Heart left ventricle (tissue), 13 donors: Measurements from ENCODE around the gene SND1.

Source experiments
- CTCF ChIP-seq, 12 donors: fragments of 200-600 bp; sonication (generic) in 4 of 12; IDR thresholded peaks; one replicate each; pipeline versions ENCODE4 v1.5.0 to v1.8.0; 2018 to 2022; ENCODE audit warnings: antibody characterized with exemption in 12 of 12, mild to moderate bottlenecking in 5 of 12
- POLR2A ChIP-seq, 2 donors: fragments of 450-650 bp; IDR thresholded peaks; one replicate each; pipeline ENCODE4 v1.6.1; 2017; ENCODE audit warnings: antibody characterized with exemption in 2 of 2, mild to moderate bottlenecking in 2 of 2, moderate library complexity in 2 of 2
- donor health status: ischemic (EF 13 %, LVEDD 7.1; RV severe dilation, severe dysfunction).
- donor health status: DM: no; HTN: yes; CAD: no.
- donor health status: DM: no; HTN: no; CAD: no.
- donor health status: ischemic (EF 25% LVEDD 6.9; RV normal size, moderate dysfunction).
- donor health status: ischemic (EF 25% LVEDD 5.7; RV mildly dilated, moderate dysfunction).
- donor health status: ischemic (EF 35%, LVEDD 5.7; RV mildly dilated, moderate dysfunction).
- donor health status: nonischemic (EF 11% LVEDD 7.7; RV severe dilation, severe dysfunction).
- donor health status: DM: yes; HTN: yes; CAD: no.
- donor health status: PGD.
- donor health status: ischemic (EF 29% LVEDD 5.4; RV normal size, mild dysfunction).
- donor health status: nonischemic (EF 23%, LVEDD 6.1; RV moderate dilation, normal function).

- TF ChIP-seq CTCF (IDR thresholded peaks at IDR 0.05), result no peak
- TF ChIP-seq POLR2A (IDR thresholded peaks at IDR 0.05), result no peak
These were observed 433.1 kb downstream of the SND1 start for GRCh38 chr7:128084896-128085608.
